LNCaP clone FGC (cell line): ENCODE measurements around the gene BRF1.

Experiments used
- DNase-seq: peaks from one replicate; pipeline ENCODE4 v3.0.0-alpha.2; 2011; ENCODE audit warnings: low read depth
- H3K4me3 ChIP-seq: 2 replicates; pipeline ENCODE4 v1.5.1; 2011; ENCODE audit warnings: mild to moderate bottlenecking, low read depth, low read length, control low read depth
- CTCF ChIP-seq: IDR thresholded peaks from 2 replicates; pipeline ENCODE4 v1.5.1; 2012; ENCODE audit warnings: mild to moderate bottlenecking; ENCODE audit not compliant: control insufficient read depth, insufficient read depth; ENCODE audit errors: extremely low read depth

BRF1 gene

GRCh38 chr14:105161309-105161708 lies 139.5 kb downstream of the BRF1 start:
- TF ChIP-seq CTCF = no peak
- DNase-seq = no peak
- no peak overlapping the region for H3K4me3 ChIP-seq

DNA sequence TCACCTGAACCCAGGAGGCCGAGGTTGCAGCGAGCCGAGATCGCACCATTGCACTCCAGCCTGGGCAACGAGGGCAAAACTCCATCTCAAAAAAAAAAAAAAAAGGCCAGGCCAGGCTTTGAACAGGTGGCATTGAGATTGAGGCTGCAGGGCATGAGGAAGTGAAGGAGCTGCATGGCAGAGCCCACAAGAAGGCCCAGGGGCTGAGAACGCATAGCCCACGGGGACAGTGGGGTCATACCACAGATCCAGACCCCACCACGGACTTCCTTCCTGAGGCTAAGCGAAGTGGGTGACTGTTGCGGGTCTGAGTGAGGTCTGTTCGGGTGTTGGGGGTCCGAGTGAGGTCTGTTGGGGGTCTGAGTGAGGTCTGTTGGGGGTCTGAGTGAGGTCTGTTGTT lies 140.0 kb downstream of the BRF1 start:
- DNase-seq = no peak
- TF ChIP-seq CTCF = no peak
- no peak overlapping the region for H3K4me3 ChIP-seq

GRCh38 chr14:105159344-105159743 lies 141.5 kb downstream of the BRF1 start:
- TF ChIP-seq CTCF = no peak
- H3K4me3 ChIP-seq = no peak overlapping the region
- no peak for DNase-seq
